Neutrophil (primary cell): ENCODE measurements around the gene FGD3.

Experiments used
- H3K27ac ChIP-seq: fragments of 200-600 bp; sonication (generic); 2 replicates; pipeline ENCODE4 v1.5.1; 2016; ENCODE audit warnings: mild to moderate bottlenecking, moderate library complexity
- H3K27me3 ChIP-seq: fragments of 200-600 bp; sonication (generic); 2 replicates; pipeline ENCODE4 v1.6.0; 2016; ENCODE audit warnings: mild to moderate bottlenecking
- H3K36me3 ChIP-seq: fragments of 200-600 bp; sonication (generic); 2 replicates; pipeline ENCODE4 v1.5.1; 2017
- H3K4me1 ChIP-seq, 2 experiments: fragments of 200-600 bp in 1 of 2; sonication (generic) in 1 of 2; 1 replicate in 1 of 2; 2 replicates in 1 of 2; pipeline versions ENCODE4 v1.5.1 to v1.6.1; 2013 to 2016; ENCODE audit warnings: low read depth in 1 of 2, low read length in 1 of 2, mild to moderate bottlenecking in 1 of 2, moderate library complexity in 1 of 2; ENCODE audit not compliant: control insufficient read depth in 1 of 2, insufficient read depth in 1 of 2
- H3K4me3 ChIP-seq, 2 experiments: fragments of 200-600 bp in 1 of 2; sonication (generic) in 1 of 2; 1 replicate in 1 of 2; 2 replicates in 1 of 2; pipeline ENCODE4 v1.5.1; 2013 to 2016; ENCODE audit warnings: low read depth in 1 of 2, low read length in 1 of 2, mild to moderate bottlenecking in 1 of 2, moderate library complexity in 1 of 2
- H3K9me3 ChIP-seq: fragments of 200-600 bp; sonication (generic); 2 replicates; pipeline ENCODE4 v1.5.1; 2016
- CTCF ChIP-seq: fragments of 200-600 bp; sonication (generic); IDR thresholded peaks from 2 replicates; pipeline ENCODE4 v1.5.1; 2016; ENCODE audit warnings: antibody characterized with exemption

The FGD3 gene

GRCh38 chr9:92974761-92975755 lies 27.7 kb downstream of the FGD3 start:
- Histone ChIP-seq H3K4me3 (no peak overlapping the region), H3K4me1 (peaks cover 77 to 92% of the 10 kb centered on the region in 2 experiments), H3K36me3 (peaks cover 61% of the 10 kb centered on the region), H3K27me3 (no peaks in the 10 kb centered on the region), H3K27ac (peak overlapping the region; percentile 81), H3K9me3 (no peaks in the 10 kb centered on the region)
- TF ChIP-seq CTCF = no peak

DNA sequence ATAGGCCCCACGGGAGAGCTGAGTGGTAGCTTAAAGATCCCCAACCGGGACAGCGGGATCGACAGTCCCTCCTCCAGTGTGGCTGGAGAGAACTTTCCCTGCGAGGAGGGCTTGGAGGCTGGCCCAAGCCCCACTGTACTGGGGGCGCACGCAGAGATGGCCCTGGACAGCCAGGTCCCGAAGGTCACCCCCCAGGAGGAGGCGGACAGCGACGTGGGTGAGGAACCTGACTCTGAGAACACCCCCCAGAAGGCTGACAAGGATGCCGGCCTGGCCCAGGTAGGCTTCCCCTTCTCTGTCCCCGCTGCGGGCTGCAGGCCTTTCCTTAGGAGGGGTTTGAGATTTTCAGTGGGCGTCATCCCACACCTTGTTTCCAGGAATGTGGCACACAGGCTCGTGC lies 29.1 kb downstream of the FGD3 start:
- Histone ChIP-seq H3K9me3 (no peaks in the 10 kb centered on the region), H3K36me3 (peaks cover 57% of the 10 kb centered on the region), H3K4me3 (no peak overlapping the region), H3K27me3 (no peaks in the 10 kb centered on the region), H3K4me1 (peaks cover 71 to 88% of the 10 kb centered on the region in 2 experiments), H3K27ac (peak overlapping the region; percentile 58)
- no peak for TF ChIP-seq CTCF

- TF ChIP-seq CTCF = no peak
- Histone ChIP-seq H3K36me3 (peaks cover 58% of the 10 kb centered on the region), H3K9me3 (no peaks in the 10 kb centered on the region), H3K4me1 (peaks cover 65 to 80% of the 10 kb centered on the region in 2 experiments), H3K27me3 (no peaks in the 10 kb centered on the region), H3K4me3 (no peak overlapping the region), H3K27ac (peak overlapping the region; percentile 58)
These were observed 30.0 kb downstream of the FGD3 start for GRCh38 chr9:92977279-92977678.

GRCh38 chr9:92978345-92978875 lies 31.1 kb downstream of the FGD3 start:
- no peak for TF ChIP-seq CTCF
- Histone ChIP-seq H3K27ac (peak overlapping the region; percentile 58), H3K36me3 (peaks cover 70% of the 10 kb centered on the region), H3K4me1 (peaks cover 54 to 70% of the 10 kb centered on the region in 2 experiments), H3K9me3 (no peaks in the 10 kb centered on the region), H3K4me3 (no peak overlapping the region), H3K27me3 (no peaks in the 10 kb centered on the region)

GRCh38 chr9:92979283-92980056 lies 32.1 kb downstream of the FGD3 start:
- Histone ChIP-seq H3K4me1 (peaks cover 43 to 68% of the 10 kb centered on the region in 2 experiments), H3K36me3 (peaks cover 71% of the 10 kb centered on the region), H3K27me3 (no peaks in the 10 kb centered on the region), H3K4me3 (no peak overlapping the region), H3K9me3 (no peaks in the 10 kb centered on the region), H3K27ac (peak overlapping the region; percentile 58)
- TF ChIP-seq CTCF = no peak
